Activated CD8-positive, alpha-beta memory T cell treated with anti-CD3 and anti-CD28 coated beads, Interleukin-2, amount 10 ng/mL, durations not matched to agents 7 days and 5 days (primary cell): ENCODE measurements around the gene MEF2A. TPM values are rescaled to one million over a fixed set of nuclear protein-coding genes. Genes with fewer than 3 reads are reported as not detected.

ENCODE experiments used
- ATAC-seq: fragments of 150-1000 bp; cut with Tn5 transposase; one replicate; pipeline ENCODE4 v1.10.0; 2021; ENCODE audit warnings: moderate library complexity
- CTCF ChIA-PET: fragments of 350-600 bp; sonication (Branson Sonifier 250); formaldehyde crosslinking; loops from one replicate; lab custom pipeline; 2021; ENCODE audit warnings: antibody characterized with exemption; lab: Charles Lee
- DNase-seq: peaks from one replicate; pipeline ENCODE4 v3.0.0-alpha.2; 2020
- H3K27ac Mint-ChIP-seq: one replicate; pipeline ENCODE4 v1.8.0; 2021; ENCODE audit warnings: mild to moderate bottlenecking, mixed read lengths
- H3K27me3 Mint-ChIP-seq: one replicate; pipeline ENCODE4 v1.8.0; 2021; ENCODE audit warnings: mixed read lengths
- H3K36me3 Mint-ChIP-seq: one replicate; pipeline ENCODE4 v1.8.0; 2021; ENCODE audit warnings: mild to moderate bottlenecking, mixed read lengths
- H3K4me1 Mint-ChIP-seq: one replicate; pipeline ENCODE4 v1.8.0; 2021; ENCODE audit warnings: mixed read lengths
- H3K4me3 Mint-ChIP-seq: one replicate; pipeline ENCODE4 v1.8.0; 2021; ENCODE audit warnings: mild to moderate bottlenecking, moderate library complexity, mixed read lengths
- H3K9me3 Mint-ChIP-seq: one replicate; pipeline ENCODE4 v1.8.0; 2022; ENCODE audit warnings: low read depth, mixed read lengths
- total RNA-seq, 2 experiments: library from RNA; stranded (reverse); gene quantifications; one replicate each; pipeline ENCODE4 v1.2.3, GENCODE V29; 2021

MEF2A gene
- total RNA-seq, 2 experiments from 2014 or later = 20.4 to 23.4 TPM

GRCh38 chr15:99721896-99722295 is 156.1 kb downstream of the MEF2A start:
- Mint-ChIP-seq H3K9me3 (no peaks in the 10 kb centered on the region), H3K27me3 (no peaks in the 10 kb centered on the region), H3K27ac (no peak overlapping the region), H3K36me3 (peaks cover 9% of the 10 kb centered on the region), H3K4me3 (no peak overlapping the region), H3K4me1 (peaks cover 29% of the 10 kb centered on the region)
- DNase-seq (no peak), ATAC-seq (no peak)
- CTCF ChIA-PET = interaction anchor here (1.4 kb wide), 1 partner anchor 17 kb away, joined by 3 read pairs; no protein-coding TSS in a partner anchor

GRCh38 chr15:99722406-99722805 is 156.6 kb downstream of the MEF2A start:
- Mint-ChIP-seq H3K4me3 (no peak overlapping the region), H3K9me3 (no peaks in the 10 kb centered on the region), H3K27ac (no peak overlapping the region), H3K36me3 (peaks cover 9% of the 10 kb centered on the region), H3K27me3 (no peaks in the 10 kb centered on the region), H3K4me1 (peaks cover 29% of the 10 kb centered on the region)
- no peak for ATAC-seq
- CTCF ChIA-PET = interaction anchor here (1.4 kb wide), 1 partner anchor 18 kb away, joined by 3 read pairs; no protein-coding TSS in a partner anchor
- no peak for DNase-seq

- CTCF ChIA-PET = no interaction called here
- peaks cover 10% of the 10 kb centered on the region for H3K4me1 Mint-ChIP-seq
- no peaks in the 10 kb centered on the region for H3K27me3 Mint-ChIP-seq
- no peak for DNase-seq
- no peak for ATAC-seq
- no peaks in the 10 kb centered on the region for H3K9me3 Mint-ChIP-seq
- peaks cover 3% of the 10 kb centered on the region for H3K36me3 Mint-ChIP-seq
- H3K4me3 Mint-ChIP-seq = no peak overlapping the region
- H3K27ac Mint-ChIP-seq = no peak overlapping the region
Observed at GRCh38 chr15:99726333-99726732, 160.5 kb downstream of the MEF2A start.

- no peak for ATAC-seq
- CTCF ChIA-PET = interaction anchor here (1.4 kb wide), 1 partner anchor 24 kb away, joined by 4 read pairs; no protein-coding TSS in a partner anchor
- H3K36me3 Mint-ChIP-seq = peaks cover 2% of the 10 kb centered on the region
Observed at GRCh38 chr15:99727330-99727729, 161.5 kb downstream of the MEF2A start.

GRCh38 chr15:99727733-99728132 is 161.9 kb downstream of the MEF2A start:
- H3K27me3 Mint-ChIP-seq = no peaks in the 10 kb centered on the region
- no peak for ATAC-seq
- CTCF ChIA-PET = interaction anchor here (1.4 kb wide), 1 partner anchor 24 kb away, joined by 4 read pairs; no protein-coding TSS in a partner anchor
- H3K4me1 Mint-ChIP-seq = peaks cover 17% of the 10 kb centered on the region
- H3K9me3 Mint-ChIP-seq = no peaks in the 10 kb centered on the region
- no peak overlapping the region for H3K27ac Mint-ChIP-seq
- H3K36me3 Mint-ChIP-seq = peaks cover 1% of the 10 kb centered on the region
- H3K4me3 Mint-ChIP-seq = no peak overlapping the region
- DNase-seq = no peak

More at GRCh38 chr15:99727330-99727729, 161.5 kb downstream of the MEF2A start:
- Mint-ChIP-seq H3K9me3 (no peaks in the 10 kb centered on the region), H3K27me3 (no peaks in the 10 kb centered on the region), H3K27ac (no peak overlapping the region), H3K4me3 (no peak overlapping the region), H3K4me1 (peaks cover 14% of the 10 kb centered on the region)
- DNase-seq = no peak

GRCh38 chr15:99728916-99729315 is 163.1 kb downstream of the MEF2A start:
- Mint-ChIP-seq H3K4me3 (no peak overlapping the region), H3K36me3 (peaks cover 1% of the 10 kb centered on the region), H3K27me3 (no peaks in the 10 kb centered on the region), H3K27ac (no peak overlapping the region), H3K9me3 (no peaks in the 10 kb centered on the region), H3K4me1 (peaks cover 21% of the 10 kb centered on the region)
- CTCF ChIA-PET = interaction anchor here (1.2 to 2.1 kb wide), 3 partner anchors 20 to 456 kb away, joined by 3 to 7 read pairs (median 3); no protein-coding TSS in a partner anchor
- DNase-seq (no peak), ATAC-seq (no peak)

- CTCF ChIA-PET = interaction anchor here (1.2 to 2.1 kb wide), 3 partner anchors 20 to 457 kb away, joined by 3 to 7 read pairs (median 3); no protein-coding TSS in a partner anchor
- peaks cover 23% of the 10 kb centered on the region for H3K4me1 Mint-ChIP-seq
- peaks cover 1% of the 10 kb centered on the region for H3K36me3 Mint-ChIP-seq
- H3K27me3 Mint-ChIP-seq = no peaks in the 10 kb centered on the region
- no peak overlapping the region for H3K4me3 Mint-ChIP-seq
- ATAC-seq (no peak), DNase-seq (no peak)
- no peak overlapping the region for H3K27ac Mint-ChIP-seq
- H3K9me3 Mint-ChIP-seq = no peaks in the 10 kb centered on the region
Observed at GRCh38 chr15:99729327-99729726, 163.5 kb downstream of the MEF2A start.

GRCh38 chr15:99729920-99730319 is 164.1 kb downstream of the MEF2A start:
- CTCF ChIA-PET = interaction anchor here (1.2 to 2.1 kb wide), 4 partner anchors 16 to 457 kb away, joined by 3 to 7 read pairs (median 3); no protein-coding TSS in a partner anchor
- no peak for DNase-seq
- no peaks in the 10 kb centered on the region for H3K27me3 Mint-ChIP-seq
- no peaks in the 10 kb centered on the region for H3K9me3 Mint-ChIP-seq
- peaks cover 26% of the 10 kb centered on the region for H3K4me1 Mint-ChIP-seq
- no peak overlapping the region for H3K4me3 Mint-ChIP-seq
- peaks cover 1% of the 10 kb centered on the region for H3K36me3 Mint-ChIP-seq
- no peak overlapping the region for H3K27ac Mint-ChIP-seq
- ATAC-seq = no peak

GRCh38 chr15:99731336-99732123 is 165.7 kb downstream of the MEF2A start:
- no peak overlapping the region for H3K27ac Mint-ChIP-seq

GRCh38 chr15:99732124-99732750 is 166.5 kb downstream of the MEF2A start:
- CTCF ChIA-PET = interaction anchor here (1.3 to 3.2 kb wide), 6 partner anchors 24 to 481 kb away, joined by 3 to 26 read pairs (median 8); partner anchors contain the start of gene LRRC28

More at GRCh38 chr15:99731336-99732123, 165.7 kb downstream of the MEF2A start:
- Mint-ChIP-seq H3K4me1 (peaks cover 26% of the 10 kb centered on the region), H3K4me3 (peak overlapping the region; percentile 74), H3K36me3 (peaks cover 1% of the 10 kb centered on the region), H3K27me3 (no peaks in the 10 kb centered on the region), H3K9me3 (no peaks in the 10 kb centered on the region)
- ATAC-seq (no peak), DNase-seq (no peak)
- CTCF ChIA-PET = interaction anchor here (1.3 to 3.2 kb wide), 5 partner anchors 18 to 165 kb away, joined by 3 to 26 read pairs (median 3); no protein-coding TSS in a partner anchor

GRCh38 chr15:99732751-99733267 is 167.0 kb downstream of the MEF2A start:
- Mint-ChIP-seq H3K4me3 (peak overlapping the region; percentile 74), H3K9me3 (no peaks in the 10 kb centered on the region), H3K36me3 (no peaks in the 10 kb centered on the region), H3K27ac (peak overlapping the region; percentile 57), H3K27me3 (no peaks in the 10 kb centered on the region), H3K4me1 (peaks cover 26% of the 10 kb centered on the region)
- DNase-seq = no peak
- CTCF ChIA-PET = interaction anchor here (0.8 to 3.2 kb wide), 9 partner anchors 12 to 481 kb away, joined by 3 to 26 read pairs (median 3); partner anchors contain the start of gene LRRC28
- ATAC-seq = no peak

More at GRCh38 chr15:99732124-99732750, 166.5 kb downstream of the MEF2A start:
- Mint-ChIP-seq H3K36me3 (no peaks in the 10 kb centered on the region), H3K27ac (peak overlapping the region; percentile 57), H3K4me1 (peaks cover 26% of the 10 kb centered on the region), H3K27me3 (no peaks in the 10 kb centered on the region), H3K9me3 (no peaks in the 10 kb centered on the region), H3K4me3 (peak overlapping the region; percentile 74)
- DNase-seq (no peak), ATAC-seq (no peak)

GRCh38 chr15:99733268-99734039 is 167.7 kb downstream of the MEF2A start, which contains the start of gene LYSMD4:
LYSMD4 (minus strand) TSS chr15:99733437; CDS start chr15:99731999, 1,438 bp downstream.
- peak; percentile 99 for DNase-seq
- Mint-ChIP-seq H3K27me3 (no peaks in the 10 kb centered on the region), H3K36me3 (no peaks in the 10 kb centered on the region), H3K4me3 (peak within 1 kb of the TSS; percentile 75), H3K9me3 (no peaks in the 10 kb centered on the region), H3K4me1 (peaks cover 26% of the 10 kb centered on the region), H3K27ac (peak within 1 kb of the TSS; percentile 85)
- ATAC-seq = peak; percentile 100
- CTCF ChIA-PET = interaction anchor here (0.8 to 3.2 kb wide), 7 partner anchors 13 to 482 kb away, joined by 3 to 26 read pairs (median 5); partner anchors contain the start of gene LRRC28
